NK-92 treated with Interleukin-12 subunit alpha and Interleukin-12 subunit beta, amount 100 ng/mL, for 24 hours (cell line): ENCODE data around the gene CNTNAP2.

Experiments
- DNase-seq: peaks from one replicate; lab custom pipeline; 2025; lab: John Stamatoyannopoulos, UW

Gene CNTNAP2

GRCh38 chr7:148204639-148205304 lies 2088.2 kb downstream of the CNTNAP2 start:
- DNase-seq: no peak

GRCh38 chr7:148209643-148210190 lies 2093.1 kb downstream of the CNTNAP2 start:
- no peak for DNase-seq

GRCh38 chr7:148210804-148211325 lies 2094.3 kb downstream of the CNTNAP2 start:
- no peak for DNase-seq

GRCh38 chr7:148211740-148212151 lies 2095.1 kb downstream of the CNTNAP2 start:
- no peak for DNase-seq

- no peak for DNase-seq
Measured at GRCh38 chr7:148212731-148213130, 2096.1 kb downstream of the CNTNAP2 start.

GRCh38 chr7:148214101-148214500 lies 2097.5 kb downstream of the CNTNAP2 start:
- DNase-seq: no peak

- DNase-seq: no peak
Measured at GRCh38 chr7:148218603-148219002, 2102.0 kb downstream of the CNTNAP2 start.

- DNase-seq: no peak
Measured at GRCh38 chr7:148222721-148223120, 2106.1 kb downstream of the CNTNAP2 start.

GRCh38 chr7:148223160-148223559 lies 2106.6 kb downstream of the CNTNAP2 start:
- DNase-seq: no peak

- no peak for DNase-seq
Measured at GRCh38 chr7:148223738-148224137, 2107.1 kb downstream of the CNTNAP2 start.

GRCh38 chr7:148230296-148230695 lies 2113.7 kb downstream of the CNTNAP2 start:
- DNase-seq: no peak

- no peak for DNase-seq
Measured at GRCh38 chr7:148230883-148231282, 2114.3 kb downstream of the CNTNAP2 start.

- no peak for DNase-seq
Measured at GRCh38 chr7:148232784-148233183, 2116.2 kb downstream of the CNTNAP2 start.

- DNase-seq: no peak
Measured at GRCh38 chr7:148234715-148235114, 2118.1 kb downstream of the CNTNAP2 start.

GRCh38 chr7:148238761-148239325 lies 2122.2 kb downstream of the CNTNAP2 start:
- no peak for DNase-seq

- no peak for DNase-seq
Measured at GRCh38 chr7:148241700-148242293, 2125.2 kb downstream of the CNTNAP2 start.

- DNase-seq: no peak
Measured at GRCh38 chr7:148242294-148242821, 2125.8 kb downstream of the CNTNAP2 start.

GRCh38 chr7:148245381-148245780 lies 2128.8 kb downstream of the CNTNAP2 start:
- DNase-seq: no peak

- no peak for DNase-seq
Measured at GRCh38 chr7:148253629-148254028, 2137.0 kb downstream of the CNTNAP2 start.

GRCh38 chr7:148255333-148255732 lies 2138.7 kb downstream of the CNTNAP2 start:
- no peak for DNase-seq

GRCh38 chr7:148256433-148256832 lies 2139.8 kb downstream of the CNTNAP2 start:
- no peak for DNase-seq

GRCh38 chr7:148260599-148260998 lies 2144.0 kb downstream of the CNTNAP2 start:
- DNase-seq: no peak

- no peak for DNase-seq
Measured at GRCh38 chr7:148261523-148261922, 2144.9 kb downstream of the CNTNAP2 start.
